Measurements from ENCODE around the gene HSBP1L1.

HSBP1L1 gene

GRCh38 chr18:79964330-79965118, at the start of gene HSBP1L1:
Gene HSBP1L1, plus strand, starts transcription at chr18:79964643. Its CDS starts 93 bp downstream, at chr18:79964736.
- peak; percentile 96 for DNase-seq

DNA sequence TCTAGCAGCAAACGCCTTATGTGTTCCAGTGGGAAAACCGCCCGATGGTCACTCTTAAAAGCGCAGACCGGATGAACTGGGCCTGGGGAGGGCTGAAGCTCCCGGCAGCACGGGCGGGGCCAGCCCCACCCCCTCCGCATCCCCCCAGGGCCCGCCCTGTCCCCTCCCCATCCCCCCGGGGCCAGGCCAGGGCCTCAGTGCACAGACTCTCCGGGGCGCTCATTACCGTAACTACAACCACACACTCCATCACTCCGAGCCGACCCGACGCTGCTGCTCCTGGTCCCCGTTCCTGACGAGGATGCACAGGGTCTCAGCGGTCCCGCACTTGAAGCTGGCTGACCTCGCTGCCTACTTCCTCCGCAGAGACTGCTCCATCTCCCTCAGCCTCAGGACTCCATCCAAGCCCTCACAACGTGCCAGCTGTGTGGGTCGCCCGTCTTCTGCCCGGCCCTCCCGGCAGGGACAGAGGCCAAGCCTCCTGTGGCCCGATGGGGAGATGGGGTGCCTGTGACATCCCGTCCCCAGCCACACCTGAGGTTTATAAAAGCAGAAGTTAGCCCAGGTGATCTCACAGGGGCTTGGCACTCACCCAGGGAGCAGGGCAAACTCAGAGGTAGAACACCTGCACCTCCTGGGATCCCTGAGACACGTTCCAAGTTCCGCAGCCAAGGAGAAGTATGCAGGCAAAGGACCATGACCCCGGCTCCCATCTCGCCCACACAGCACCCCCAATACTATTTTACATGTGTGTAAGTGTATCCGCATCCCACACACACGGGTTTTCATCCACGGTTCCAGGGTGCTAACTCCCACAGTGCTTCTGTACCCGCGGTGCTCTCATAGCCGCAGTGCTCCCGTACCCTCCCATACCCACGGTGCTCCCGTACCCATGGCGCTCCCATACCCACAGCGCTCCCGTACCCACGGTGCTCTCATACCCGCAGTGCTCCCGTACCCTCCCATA, 49.0 kb upstream of the HSBP1L1 start:
- no peak for DNase-seq

GRCh38 chr18:79916128-79916494, 48.3 kb upstream of the HSBP1L1 start:
- no peak for DNase-seq

DNA sequence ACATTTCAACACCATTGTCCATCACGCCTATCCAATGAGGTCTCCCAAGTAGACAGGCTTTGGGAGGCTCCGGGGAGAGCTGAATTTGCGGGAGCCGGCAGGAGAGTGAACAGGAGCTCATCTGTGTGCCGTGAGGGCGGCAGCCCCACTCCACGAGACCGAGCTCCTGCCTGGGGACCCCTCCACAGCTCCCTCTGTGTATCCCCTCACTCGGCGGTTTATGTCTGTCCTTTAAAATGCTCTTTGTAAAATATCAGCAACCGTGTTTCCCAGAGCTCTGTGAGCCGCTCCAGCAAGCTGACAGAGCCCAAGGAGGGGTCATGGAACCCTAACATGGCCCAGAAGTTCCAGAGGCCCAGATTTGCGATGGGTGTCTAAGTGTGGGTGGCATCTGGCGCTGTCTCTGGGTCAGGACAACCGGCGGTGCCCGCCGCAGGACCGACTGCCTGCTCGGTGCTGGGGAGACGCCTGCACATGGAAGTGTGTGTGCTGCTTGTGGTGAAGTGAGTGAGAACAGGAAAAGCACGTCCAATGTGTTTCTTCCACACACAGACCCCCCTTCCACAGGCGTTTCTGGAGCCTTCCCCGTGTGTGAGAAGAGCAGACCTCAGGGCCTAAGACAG, 47.8 kb upstream of the HSBP1L1 start:
- DNase-seq, result no peak

- no peak for DNase-seq
Observed at GRCh38 chr18:79917169-79917852, 47.1 kb upstream of the HSBP1L1 start.

DNA sequence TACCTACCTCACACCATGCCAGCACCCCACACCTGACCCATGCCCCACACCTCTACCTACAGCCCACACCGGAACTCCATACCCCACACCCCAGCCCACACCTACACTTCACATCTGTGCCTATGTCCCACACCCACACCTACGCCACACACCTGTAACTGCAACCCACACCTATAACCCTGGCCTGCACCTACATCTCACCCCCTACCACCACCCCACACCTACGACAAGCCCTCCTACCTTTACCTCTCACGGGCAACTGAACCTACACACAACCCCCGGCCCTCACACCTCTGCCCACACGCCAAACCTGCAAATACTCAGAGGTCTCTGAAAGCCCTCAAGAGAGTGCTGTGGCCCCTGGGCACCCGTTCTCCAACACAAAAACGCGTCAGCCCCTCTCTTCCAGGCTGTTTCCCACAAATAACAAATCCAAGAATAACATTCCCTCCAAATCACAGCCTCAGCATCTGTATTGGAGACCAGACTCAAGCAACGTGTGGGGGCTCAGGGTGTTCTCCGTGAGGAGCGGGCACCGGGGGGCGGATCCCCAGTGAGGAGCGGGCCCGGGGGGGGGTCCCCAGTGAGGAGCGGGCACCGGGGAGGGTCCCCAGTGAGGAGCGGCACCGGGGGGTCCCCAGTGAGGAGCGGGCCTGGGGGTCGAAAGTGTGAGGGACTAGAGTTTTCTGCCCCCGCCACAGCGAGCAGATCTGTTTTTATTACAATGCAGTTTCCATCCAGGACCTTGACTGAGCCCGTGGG, 46.4 kb upstream of the HSBP1L1 start:
- no peak for DNase-seq

GRCh38 chr18:79918615-79919011, 45.8 kb upstream of the HSBP1L1 start:
- DNase-seq, result no peak

DNA sequence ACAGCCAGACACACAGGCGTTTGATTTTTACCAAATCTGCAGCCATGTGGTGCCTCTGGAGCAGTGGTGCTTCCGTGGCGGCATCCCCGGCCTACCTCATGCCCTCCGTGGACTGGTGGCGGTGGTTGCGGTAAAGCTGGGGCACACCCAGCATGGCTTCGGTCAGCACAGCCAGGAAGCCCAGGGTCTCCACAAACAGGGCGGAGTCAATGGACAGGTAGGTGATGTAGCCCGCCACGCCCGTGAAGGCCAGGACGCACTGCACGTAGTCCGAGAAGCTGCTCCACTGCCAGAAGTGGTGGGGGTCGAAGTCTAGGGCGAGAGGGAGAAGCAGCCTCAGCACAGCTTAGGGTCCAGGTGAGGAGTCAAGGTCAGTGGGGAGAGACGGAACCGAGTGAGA, 45.4 kb upstream of the HSBP1L1 start:
- DNase-seq, result no peak

DNA sequence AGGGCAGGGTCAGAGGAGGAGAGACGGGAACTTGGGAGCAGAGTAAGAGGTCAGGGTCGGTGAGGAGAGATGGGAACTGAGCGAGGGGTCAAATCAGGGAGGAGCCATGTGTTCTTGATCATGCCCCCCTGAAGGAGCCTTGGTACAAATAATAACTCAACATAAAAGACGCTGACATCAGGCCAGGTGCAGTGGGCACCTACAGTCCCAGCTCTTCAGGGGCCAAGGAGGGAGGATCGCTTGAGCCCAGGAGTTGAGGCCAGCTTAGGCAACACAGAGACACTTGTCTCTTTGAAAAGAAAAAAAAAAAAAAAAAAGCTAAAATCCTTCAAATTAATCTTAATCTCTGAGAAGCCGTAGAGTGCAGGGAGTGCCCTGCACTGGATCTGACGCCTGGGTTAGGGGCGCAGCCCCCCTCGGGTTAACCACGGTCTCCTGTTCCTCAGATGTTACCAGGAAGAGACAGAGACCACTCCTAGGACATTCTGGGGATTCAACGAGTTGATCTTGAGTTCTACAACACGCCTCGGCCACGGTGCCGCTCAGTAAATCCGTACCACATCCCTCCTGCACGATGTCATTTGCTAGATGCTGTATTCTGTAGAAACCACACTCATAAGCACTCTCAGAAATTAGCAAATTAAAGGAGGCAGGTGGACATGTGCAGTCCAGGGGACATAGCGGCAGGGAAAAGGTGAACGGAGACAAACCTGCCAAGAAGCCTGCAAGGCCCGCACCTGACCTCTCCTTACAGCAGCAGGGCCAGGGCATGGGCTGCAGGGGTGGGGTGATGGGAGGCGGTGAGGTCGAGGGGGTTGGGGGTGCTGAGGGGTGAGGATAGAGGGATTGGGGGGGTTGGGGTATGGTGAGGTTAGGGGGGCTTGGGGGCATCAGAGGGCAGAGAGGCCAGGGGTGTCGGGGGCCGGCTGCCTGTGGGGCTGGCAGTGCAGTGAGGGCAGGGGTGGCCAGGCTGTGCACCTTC, 42.2 kb upstream of the HSBP1L1 start:
- DNase-seq, result no peak

DNA sequence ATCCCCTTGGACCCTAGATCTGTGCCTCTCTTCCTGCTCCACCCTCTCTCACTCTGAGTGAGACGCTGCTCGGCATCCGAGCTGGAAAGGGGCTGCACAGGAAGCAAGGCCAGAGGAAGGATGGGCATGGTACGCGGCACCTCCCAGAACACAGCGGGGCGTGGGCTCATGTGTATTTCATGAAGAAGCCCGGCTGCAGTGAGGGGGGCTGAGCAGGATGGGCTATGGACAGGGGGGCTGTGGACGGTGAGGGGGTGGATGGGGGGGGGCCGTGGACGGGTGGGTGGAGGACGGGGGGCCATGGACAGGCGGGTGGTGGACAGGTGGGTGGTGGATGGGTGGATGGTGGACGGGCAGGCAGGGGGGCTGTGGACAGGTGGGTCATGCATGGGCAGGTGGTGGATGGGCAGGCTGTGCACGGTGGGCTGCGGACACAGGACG, 41.5 kb upstream of the HSBP1L1 start:
- no peak for DNase-seq

DNA sequence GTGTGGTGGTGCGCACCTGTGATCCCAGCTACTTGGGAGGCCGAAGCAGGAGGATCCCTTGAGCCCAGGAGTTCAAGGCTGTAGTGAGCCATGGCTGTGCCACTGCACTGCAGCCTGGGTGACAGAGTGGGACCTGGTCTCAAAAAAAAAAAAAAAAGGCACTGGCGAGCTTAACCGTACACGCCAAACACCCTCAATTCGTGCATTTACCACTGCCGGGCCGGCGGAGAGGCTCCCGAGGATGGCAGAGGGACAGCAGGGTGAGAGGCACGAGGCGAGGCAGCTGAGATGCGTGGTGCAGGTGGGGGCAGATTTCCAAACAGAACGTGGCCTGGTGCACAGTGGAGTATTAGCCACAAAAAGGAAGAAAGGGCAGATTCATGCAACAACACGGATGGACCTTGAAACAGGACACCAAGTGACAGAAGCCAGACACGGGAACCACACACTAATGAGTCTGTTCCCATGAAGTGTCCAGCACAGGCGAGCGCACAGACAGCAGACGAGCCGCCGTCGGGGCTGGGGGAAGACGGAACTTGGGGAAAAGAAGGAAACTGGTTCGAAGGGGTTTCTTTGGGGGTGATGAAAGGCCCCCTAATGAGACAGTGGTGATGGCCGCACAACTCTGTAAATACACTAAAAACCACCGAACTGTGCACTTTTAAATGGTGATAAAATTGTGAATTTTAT, 40.4 kb upstream of the HSBP1L1 start:
- DNase-seq, result no peak

GRCh38 chr18:79924814-79925731, 39.4 kb upstream of the HSBP1L1 start:
- no peak for DNase-seq

- no peak for DNase-seq
Observed at GRCh38 chr18:79926306-79926705, 38.1 kb upstream of the HSBP1L1 start.

- no peak for DNase-seq
Observed at GRCh38 chr18:79926715-79927606, 37.5 kb upstream of the HSBP1L1 start.

DNA sequence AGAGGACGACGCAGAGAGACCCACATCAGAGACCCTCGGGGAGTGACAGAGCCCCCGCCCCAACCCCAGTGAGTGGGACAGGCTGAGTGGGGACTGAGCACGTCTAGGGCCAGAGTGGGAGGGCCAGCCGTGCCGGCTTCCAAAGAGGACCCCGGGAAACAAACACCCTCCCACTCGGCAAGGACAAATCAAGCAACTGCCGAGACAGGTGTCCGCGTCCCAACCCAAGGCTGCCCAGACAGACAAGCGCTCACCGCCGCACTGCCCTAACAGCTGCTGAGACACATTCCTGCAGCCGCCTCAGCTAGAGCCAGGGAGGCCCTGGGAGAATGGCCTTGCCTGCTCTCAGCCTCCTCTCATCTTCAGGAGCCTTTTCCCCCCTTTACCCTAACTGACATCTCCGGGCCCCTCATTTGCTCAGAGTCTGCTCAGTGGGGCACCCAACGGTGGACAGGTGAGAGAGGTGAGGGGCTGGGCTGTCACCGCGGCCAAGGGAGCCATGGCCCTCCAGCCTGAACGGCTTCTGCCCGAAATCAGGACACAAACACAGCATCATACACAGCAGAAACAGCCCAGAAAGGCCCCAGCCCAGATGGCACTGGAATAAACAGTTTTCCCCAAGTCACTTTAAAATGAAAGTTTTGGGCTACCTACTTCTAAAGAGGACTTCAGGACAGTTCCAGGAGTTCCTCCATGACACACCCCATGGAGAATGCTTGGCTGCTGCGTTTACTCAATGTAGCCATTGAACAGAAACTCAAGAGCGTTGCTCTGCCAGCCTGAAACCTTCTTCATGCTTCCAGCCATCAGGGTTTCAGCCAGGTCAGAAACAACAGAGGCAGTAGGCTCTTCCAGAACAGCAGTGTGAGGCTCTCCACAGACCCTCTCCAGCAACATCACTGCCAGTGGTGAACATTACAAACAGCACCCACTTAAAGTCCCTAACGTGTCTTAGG, 36.6 kb upstream of the HSBP1L1 start:
- no peak for DNase-seq

- DNase-seq, result no peak
Observed at GRCh38 chr18:79928563-79928960, 35.9 kb upstream of the HSBP1L1 start.

Measured in DMS53 (cell line).